K562 (cell line): Measurements from ENCODE around the gene TUBB1.

Source experiments
- GABPA ChIP-seq: fragments of 200-800 bp; sonication (Bioruptor generic); conservative IDR thresholded peaks from 2 replicates; pipeline ENCODE4 v1.6.1; 2016; ENCODE audit warnings: low read depth, missing genetic modification characterization, missing compliant biosample characterization
- PREB ChIP-seq: sonication (generic); formaldehyde crosslinking; IDR thresholded peaks from 2 replicates; pipeline ENCODE4 v1.8.1; 2023; ENCODE audit warnings: mild to moderate bottlenecking, missing genetic modification reagents

- no peak for TF ChIP-seq GABPA (tag)
- TF ChIP-seq PREB (CRISPR knock-in tag): no peak
Measured at GRCh38 chr20:59013959-59014608, 5.1 kb upstream of the TUBB1 start.
